GM18907 (cell line): Measurements from ENCODE around the gene PPM1L.

ENCODE experiments used
- ATAC-seq: cut with Tn5 transposase; IDR thresholded peaks from one replicate; pipeline ENCODE4 v1.9.1; 2021; ENCODE audit warnings: mild to moderate bottlenecking, moderate library complexity; ENCODE audit not compliant: unreplicated experiment

Gene PPM1L

DNA sequence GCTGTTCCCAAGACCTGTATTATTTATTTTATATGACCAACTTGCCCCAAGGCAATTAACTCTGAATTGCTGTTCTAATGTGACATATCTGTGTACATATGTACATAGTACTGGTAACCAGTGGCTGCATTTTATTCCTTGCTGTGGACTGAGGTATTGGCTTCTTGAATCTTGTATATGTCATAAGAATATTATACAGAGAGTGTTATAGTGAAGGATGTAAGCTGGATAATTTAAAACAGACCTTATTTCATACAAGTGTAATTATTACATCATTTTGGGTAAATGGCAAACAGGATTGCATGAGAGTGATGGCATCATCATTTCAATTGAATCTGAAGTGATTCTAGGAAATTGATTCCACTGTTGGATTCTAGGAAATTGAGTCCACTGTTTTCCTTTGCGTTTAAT is 316.2 kb downstream of the PPM1L start:
- ATAC-seq: no peak

DNA sequence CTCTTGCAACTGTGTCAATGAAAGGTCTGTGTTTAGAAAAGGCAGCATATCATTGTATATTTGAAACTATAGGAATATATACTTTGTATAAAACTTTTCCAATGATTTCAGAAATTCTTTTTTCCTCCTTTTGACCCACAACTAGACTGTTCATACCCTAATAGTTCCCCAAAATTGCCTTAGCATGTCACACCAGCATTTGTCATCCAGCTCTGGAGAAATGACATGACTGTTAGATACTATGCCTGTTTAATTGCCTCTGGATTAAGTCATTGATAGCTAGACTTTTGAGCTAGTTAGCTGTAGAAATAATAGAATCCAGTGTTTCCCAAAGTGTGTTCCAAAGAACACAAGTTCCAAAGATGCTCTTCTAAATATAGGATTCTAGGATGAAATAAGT is 316.7 kb downstream of the PPM1L start:
- ATAC-seq: no peak

DNA sequence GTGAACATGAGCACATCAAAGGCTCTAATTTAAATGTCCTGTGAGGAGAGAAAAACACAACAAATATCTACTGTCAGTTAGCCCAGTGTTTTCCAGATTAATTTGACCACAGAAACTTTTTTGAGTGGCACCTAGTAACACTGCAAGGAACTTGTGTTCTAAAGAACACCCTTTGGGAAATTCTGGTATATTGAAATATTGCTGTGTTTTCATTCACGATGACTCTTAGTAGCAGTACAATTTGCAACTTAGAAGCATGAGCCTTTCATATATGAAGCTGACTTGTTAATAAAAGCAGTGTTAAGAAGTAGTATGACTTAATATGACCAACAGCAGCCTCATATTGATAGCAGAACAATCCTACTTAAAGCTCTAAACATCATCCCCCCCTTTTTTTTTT is 317.1 kb downstream of the PPM1L start:
- no peak for ATAC-seq

DNA sequence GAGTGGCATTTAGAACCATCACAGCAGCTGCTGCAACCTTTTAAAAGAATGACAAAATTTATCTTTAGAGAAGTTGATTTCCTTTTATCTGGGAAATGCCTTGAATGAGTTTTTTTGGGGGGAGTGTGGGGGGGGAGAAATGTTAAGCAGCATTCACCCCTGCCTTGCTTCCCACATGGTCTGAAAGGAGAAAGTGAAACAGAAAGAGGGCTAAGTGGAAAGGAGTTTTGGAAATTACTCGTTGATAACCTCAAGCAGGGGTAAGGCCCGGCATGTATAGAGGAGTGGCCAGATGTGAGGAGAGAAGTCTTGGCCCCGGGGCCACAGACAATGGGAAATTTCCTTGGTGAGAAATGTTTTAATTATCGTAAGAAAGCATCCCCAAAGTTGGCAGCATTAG is 325.6 kb downstream of the PPM1L start:
- ATAC-seq: peak; percentile 91

DNA sequence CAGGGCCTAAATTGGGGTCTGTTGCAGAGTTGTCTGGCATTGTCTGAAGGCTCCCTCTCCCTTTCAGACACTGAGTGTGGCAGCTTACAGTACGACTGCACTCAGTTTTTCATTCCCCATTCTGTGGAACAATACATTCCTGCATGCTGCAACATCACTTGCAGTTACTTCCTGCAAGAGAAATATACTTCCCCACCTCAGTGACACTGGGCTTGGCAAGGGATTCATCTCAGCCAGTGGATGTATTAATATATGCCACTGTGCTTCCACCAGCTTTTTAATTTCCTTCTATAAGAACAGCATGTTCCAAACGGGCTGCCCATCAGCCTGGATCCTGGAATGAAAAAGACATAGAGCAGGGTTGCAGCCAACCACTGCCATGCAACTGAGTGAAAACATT is 326.0 kb downstream of the PPM1L start:
- ATAC-seq: peak; percentile 35

DNA sequence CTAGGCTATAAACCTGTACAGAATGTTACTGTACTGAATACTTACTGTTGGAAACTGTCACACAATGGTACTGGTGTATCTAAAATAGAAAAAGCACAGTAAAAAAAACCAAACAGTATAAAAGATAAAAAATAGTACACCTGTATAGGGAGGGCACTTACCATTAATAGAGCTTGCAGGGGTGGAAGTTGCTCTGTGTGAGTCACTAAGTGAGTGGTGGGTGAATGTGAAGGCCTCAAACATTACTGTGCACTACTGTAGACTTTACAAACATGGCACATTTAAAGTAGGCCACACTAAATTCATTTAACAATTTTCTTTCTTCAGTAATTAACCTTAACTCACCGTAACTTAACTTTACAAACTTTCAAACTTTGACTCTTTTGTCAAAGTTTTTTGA is 327.1 kb downstream of the PPM1L start:
- no peak for ATAC-seq

DNA sequence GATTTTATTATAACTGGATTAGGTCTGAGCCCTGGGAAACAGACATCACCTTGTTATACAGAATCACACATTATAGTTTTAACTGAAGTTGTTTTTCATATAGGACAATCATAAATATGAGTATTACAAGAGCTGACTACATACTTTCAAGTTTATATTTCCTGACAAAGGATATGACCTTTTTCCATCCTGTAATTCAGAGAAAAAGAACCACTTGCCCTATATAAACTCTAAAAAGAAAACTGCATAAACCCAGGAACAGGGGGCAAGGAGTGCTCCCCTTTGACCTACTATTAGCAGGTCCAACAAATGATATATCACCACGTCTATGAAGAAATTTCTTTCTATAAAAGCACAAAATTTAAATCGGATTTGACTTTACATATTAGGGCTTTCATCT is 328.2 kb downstream of the PPM1L start:
- ATAC-seq: no peak

DNA sequence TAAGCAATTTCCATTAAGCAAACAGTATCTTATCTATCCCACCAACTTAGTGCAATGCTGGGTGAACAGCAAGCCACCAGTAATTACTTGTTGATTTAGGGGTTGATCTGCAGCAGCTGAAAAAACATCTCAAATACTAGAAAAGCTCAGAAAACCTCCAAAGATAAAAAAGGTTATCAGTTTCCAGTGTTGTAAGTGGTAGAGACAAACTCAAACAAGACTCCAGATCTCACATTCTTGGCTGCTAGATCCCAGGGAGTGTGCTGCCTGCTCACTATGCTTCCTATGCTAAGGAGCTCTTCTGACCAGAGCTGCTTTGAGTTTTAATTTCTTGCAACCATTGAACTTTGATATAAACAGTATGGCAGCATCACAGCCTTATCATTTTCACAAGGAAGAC is 337.9 kb downstream of the PPM1L start:
- no peak for ATAC-seq

DNA sequence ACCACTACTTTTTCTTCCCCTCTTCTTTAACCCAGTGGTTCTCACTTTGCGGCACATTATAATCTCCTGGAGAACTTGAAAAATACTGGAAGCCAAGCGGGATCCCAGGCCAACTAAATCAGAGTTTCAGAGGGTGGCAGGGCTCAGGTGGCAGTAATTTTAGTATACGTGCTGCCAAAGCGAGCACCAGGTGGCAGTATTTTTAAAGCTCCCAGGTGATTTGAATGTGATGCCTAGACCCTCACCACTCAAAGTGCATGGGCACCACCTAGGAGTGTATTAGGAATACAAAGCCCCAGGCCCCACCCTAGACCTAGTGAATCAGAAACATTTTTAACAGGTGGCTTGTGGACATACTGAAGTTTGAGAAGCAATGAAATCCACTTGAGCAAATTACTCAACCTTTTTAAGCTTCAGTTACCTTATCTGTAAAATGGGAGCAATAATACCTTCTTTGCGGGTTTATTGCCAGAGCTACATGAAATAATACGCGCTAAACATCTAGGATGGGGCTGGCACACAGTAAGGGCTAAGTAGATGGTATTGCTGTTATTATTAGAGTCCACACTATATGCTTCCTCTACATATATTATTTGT is 340.8 kb downstream of the PPM1L start:
- ATAC-seq: peak; percentile 49

DNA sequence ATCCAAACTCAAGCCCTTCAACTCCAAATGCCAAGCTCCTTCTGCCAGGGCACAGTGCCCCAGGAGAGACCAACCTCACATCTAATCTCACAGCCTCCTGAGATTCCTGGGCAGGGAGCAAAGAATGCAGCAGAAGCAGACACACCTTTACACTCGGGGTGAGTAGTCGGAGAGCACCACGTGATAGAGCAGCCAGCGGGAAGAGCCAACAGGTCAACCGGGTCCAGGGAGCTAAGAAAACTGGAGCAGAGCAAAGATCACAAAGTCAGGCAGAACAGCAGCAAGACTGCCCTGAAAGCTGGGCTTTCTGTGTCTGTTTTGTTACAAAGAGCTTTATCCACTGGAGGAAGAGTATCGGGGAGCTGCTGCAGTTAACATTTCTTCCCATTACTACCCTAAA is 345.0 kb downstream of the PPM1L start:
- ATAC-seq: no peak

DNA sequence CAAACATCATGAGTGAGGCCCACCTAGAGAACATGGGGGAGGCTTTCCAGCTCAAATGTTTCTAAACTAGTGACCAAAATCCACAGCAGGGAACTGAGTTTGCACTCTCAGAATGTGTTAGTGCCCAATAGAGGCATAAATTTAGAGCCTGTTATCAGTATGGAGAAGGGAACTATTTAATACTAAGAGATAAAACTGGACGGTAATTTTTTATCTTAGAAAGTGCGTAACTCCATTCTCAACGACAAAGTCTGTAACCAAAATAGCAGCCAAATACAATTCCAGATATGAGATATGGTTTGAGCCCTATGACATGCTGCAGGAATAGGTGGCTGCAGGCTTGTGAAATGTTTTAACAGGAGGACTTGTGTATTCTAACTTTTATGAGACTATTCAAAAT is 345.6 kb downstream of the PPM1L start:
- ATAC-seq: no peak

DNA sequence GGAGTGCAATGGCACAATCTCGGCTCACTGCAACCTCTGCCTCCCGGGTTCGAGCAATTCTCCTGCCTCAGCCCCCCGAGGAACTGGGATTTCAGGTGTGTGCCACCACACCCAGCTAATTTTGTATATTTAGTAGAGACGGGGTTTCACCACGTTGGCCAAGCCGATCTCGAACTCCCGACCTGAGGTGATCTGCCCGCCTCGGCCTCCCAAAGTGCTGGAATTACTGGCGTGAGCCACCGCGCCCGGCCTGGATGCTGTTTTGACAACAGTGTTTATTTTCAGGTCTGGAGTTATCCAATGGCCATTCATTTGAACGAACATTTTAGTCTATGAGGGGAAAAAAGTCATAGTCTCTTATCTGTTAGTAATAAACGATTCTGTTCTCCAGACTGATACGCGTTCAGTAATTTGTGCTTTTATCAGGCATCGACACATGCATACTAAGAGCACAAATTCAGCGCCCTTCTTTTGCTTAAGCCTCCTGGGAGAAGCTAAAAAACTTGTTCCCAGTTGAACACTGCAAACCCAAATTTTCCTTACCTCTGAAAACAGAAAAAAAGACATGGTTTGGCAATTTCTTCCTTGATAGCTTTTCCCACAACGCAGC is 347.9 kb downstream of the PPM1L start:
- no peak for ATAC-seq

DNA sequence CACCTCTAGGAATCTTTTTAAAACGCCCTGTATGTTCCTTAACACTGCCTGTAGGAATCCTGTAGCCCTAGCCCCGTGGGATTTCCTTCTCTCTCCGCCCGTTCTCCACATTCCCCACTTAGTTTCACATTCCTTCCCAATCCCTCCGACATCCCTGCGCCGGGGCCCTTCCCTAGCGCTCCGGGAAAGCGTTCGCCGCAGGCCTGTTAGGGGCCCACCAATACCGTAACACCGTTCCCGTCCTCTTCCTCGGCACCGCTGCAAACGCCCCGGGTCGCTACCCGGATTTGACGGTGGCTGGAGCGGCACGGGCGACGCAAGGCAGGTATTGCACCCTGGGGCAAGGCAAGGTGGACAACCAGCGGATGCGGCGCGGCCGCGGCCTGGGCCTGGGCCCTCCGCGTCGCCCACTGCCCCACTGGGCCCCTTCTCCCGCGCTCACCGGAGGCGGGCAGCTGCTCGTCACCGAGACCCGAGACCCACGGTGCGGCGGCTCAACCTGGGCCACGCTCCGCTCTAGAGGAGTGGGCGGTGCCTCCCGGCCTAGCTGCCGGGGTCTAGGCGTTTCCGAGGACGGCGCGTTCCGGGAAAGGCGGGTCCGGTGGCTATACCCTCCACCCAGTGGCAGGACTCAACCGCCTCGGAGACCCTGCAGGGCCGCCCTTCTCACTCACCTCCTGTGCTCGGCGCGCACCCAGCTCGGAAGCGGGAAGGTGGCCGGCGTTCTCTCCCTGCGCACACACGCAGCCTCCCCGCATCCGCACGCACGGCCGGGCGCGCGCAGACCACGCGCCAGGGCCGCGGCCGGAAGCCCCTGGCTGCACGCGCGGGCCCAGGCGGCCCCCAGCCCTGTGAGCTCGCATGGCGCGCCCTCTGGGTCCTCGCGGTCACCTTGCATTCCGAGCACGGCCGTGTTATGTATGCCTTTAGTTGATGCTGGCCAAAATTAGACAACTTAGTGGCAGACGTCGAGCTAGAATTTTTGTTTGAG is 348.8 kb downstream of the PPM1L start, which contains the start of gene B3GALNT1:
Gene B3GALNT1, minus strand, starts transcription at position 789 of the 991 bp plus-strand sequence. CDS start 18,595 bp downstream, outside the sequence.
- peak; percentile 85 for ATAC-seq

DNA sequence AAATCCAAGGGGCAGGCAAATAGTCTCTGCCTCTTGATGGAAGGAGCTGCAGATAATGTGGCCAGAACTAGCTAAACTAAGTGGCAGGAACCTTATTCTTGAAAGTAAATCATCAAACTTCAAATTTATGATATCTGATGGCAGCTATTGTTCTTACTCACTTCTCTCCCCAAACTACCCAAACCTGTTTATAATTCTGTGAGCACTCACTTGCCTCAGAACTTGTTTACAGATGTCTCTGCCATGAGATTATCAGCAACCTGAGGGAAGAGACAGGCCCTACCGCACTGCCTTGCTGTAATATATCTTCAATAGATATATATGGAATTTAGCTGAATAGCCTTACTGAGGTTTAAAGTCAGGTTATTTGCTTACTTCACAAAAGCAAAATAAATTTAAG is 351.3 kb downstream of the PPM1L start:
- ATAC-seq: no peak

DNA sequence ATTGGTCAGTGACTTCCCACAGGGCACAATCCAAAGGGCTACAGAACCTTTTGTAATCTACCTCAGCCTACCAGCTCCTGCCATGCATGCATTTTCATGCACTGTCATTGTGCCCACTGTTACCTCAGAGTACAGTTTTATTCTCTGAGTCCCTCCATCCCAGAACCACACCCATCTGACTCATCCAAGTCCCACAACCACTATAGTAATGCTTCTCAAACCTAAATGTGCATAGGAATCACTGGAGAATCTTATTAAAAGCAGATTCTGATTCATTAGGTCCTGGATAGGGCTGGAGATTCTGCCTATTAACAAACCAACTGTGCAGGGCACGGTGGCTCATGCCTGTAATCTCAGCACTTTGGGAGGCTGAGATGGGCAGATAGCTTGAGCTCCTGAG is 352.8 kb downstream of the PPM1L start:
- ATAC-seq: no peak

DNA sequence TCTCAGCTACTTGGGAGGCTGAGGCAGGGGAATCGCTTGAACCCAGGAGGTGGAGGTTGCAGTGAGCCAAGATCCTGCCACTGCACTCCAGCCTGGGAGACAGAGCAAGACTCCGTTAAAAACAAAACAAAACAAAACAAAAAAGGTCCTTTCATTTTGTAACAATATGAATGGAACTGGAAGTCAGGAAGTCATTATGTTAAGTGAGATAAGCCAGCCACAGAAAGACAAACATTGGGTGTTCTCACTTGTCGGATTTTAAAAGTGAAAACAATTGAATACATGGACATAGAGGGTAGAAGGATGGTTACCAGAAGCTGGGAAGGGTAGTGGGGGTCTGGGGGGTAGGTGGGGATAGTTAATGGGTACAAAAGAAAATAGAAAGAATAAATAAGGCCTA is 361.6 kb downstream of the PPM1L start:
- ATAC-seq: no peak

DNA sequence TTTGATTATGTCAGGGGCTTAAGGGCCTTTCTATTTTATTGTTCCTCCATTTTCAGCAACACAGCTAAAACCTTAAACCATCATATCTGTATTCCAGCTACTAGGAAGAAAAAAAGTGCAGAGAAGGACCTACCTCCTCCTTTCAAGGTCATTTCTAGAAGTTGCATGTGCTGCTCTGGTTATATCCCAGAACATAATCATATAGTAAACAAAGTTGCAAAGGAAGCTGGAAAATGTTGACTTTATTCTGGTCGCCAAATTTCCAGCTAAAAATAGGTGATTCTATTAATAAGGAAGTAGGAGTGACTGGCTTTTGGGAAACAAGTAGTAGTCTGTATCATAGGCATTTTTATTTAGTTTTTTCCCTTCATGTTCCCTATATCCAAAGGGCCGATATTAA is 370.5 kb downstream of the PPM1L start:
- no peak for ATAC-seq
